ENCODE measurements around the gene SSBP4. TPM values are rescaled to one million over a fixed set of nuclear protein-coding genes. Genes with fewer than 3 reads are reported as not detected.

Gene SSBP4
- total and polyA plus RNA-seq, 2 experiments from 2014 or later: 44.4 to 52.0 TPM

DNA sequence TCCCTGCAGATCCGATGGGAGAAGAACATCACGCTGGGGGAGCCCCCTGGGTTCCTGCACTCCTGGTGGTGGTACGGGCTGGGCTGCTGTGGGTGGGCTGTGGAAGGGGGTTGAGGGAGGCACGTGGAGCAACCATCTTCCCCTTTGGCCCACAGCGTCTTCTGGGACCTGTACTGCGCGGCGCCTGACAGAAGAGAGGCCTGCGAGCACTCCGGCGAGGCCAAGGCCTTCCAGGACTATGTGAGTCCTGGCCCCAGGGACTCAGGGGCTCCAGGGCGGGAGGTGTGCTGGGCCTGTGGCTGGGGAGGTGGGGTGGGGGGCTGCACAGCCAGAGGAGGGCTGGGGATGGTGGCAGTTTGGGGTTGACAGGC is 8.5 kb downstream of the SSBP4 start:
- Mint-ChIP-seq H3K36me3 (ENCODE audit: low read depth) (no peaks in the 10 kb centered on the region), H3K4me1 (peaks cover 30% of the 10 kb centered on the region), H3K27me3 (ENCODE audit: insufficient read depth, low read depth, poor library complexity) (peaks cover 12% of the 10 kb centered on the region), H3K27ac (no peak overlapping the region), H3K4me3 (no peak overlapping the region), H3K9me3 (no peaks in the 10 kb centered on the region)
- Histone ChIP-seq H3K27ac (ENCODE audit: low read depth) (no peak overlapping the region), H3K79me2 (replicated peaks; ENCODE audit: insufficient read depth) (no peaks in the 10 kb centered on the region), H4K20me1 (replicated peaks; ENCODE audit: insufficient read depth) (peaks cover 6% of the 10 kb centered on the region; the same call in 1 of the 2 replicates), H3K4me2 (no peak overlapping the region), H3K4me1 (ENCODE audit: insufficient read depth) (peaks cover 39% of the 10 kb centered on the region; the same call in 1 of the 2 replicates), H3K36me3 (ENCODE audit: insufficient read depth) (no peaks in the 10 kb centered on the region), H2AFZ (no peak overlapping the region), H3K9me2 (ENCODE audit: insufficient read depth) (no peaks in the 10 kb centered on the region), H3K4me3 (no peak overlapping the region), H3F3A (replicated peaks; ENCODE audit: low read depth) (peaks cover 3% of the 10 kb centered on the region; the same call in 1 of the 2 replicates), H3K27me3 (ENCODE audit: insufficient read depth) (no peaks in the 10 kb centered on the region)
- ATAC-seq (no peak), DNase-seq (ENCODE audit: low spot score) (no peak)
- no peak for TF ChIP-seq ZNF331 (CRISPR knock-in tag; IDR thresholded peaks at IDR 0.05; ENCODE audit: low read depth)
- no peak for TF ChIP-seq POLR2AphosphoS5 (IDR thresholded peaks at IDR 0.05; ENCODE audit: low read depth)
- no peak for TF ChIP-seq JUNB (IDR thresholded peaks at IDR 0.05; ENCODE audit: unreplicated experiment)
- TF ChIP-seq STAT1 (IDR thresholded peaks at IDR 0.05; ENCODE audit: unreplicated experiment): no peak
- no peak for TF ChIP-seq EZH2phosphoT487 (IDR thresholded peaks at IDR 0.05; ENCODE audit: unreplicated experiment)
- TF ChIP-seq NANOG (IDR thresholded peaks at IDR 0.05; ENCODE audit: borderline replicate concordance): no peak
- no peak for TF ChIP-seq ZNF114 (CRISPR knock-in tag; IDR thresholded peaks at IDR 0.05)
- TF ChIP-seq EZH2 (IDR thresholded peaks at IDR 0.05; ENCODE audit: low read depth, unreplicated experiment): no peak
- TF ChIP-seq, protein P1, sequence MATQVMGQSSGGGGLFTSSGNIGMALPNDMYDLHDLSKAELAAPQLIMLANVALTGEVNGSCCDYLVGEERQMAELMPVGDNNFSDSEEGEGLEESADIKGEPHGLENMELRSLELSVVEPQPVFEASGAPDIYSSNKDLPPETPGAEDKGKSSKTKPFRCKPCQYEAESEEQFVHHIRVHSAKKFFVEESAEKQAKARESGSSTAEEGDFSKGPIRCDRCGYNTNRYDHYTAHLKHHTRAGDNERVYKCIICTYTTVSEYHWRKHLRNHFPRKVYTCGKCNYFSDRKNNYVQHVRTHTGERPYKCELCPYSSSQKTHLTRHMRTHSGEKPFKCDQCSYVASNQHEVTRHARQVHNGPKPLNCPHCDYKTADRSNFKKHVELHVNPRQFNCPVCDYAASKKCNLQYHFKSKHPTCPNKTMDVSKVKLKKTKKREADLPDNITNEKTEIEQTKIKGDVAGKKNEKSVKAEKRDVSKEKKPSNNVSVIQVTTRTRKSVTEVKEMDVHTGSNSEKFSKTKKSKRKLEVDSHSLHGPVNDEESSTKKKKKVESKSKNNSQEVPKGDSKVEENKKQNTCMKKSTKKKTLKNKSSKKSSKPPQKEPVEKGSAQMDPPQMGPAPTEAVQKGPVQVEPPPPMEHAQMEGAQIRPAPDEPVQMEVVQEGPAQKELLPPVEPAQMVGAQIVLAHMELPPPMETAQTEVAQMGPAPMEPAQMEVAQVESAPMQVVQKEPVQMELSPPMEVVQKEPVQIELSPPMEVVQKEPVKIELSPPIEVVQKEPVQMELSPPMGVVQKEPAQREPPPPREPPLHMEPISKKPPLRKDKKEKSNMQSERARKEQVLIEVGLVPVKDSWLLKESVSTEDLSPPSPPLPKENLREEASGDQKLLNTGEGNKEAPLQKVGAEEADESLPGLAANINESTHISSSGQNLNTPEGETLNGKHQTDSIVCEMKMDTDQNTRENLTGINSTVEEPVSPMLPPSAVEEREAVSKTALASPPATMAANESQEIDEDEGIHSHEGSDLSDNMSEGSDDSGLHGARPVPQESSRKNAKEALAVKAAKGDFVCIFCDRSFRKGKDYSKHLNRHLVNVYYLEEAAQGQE (IDR thresholded peaks at IDR 0.05; ENCODE audit: unreplicated experiment): no peak
- no peak for TF ChIP-seq ETS1 (IDR thresholded peaks at IDR 0.05)
- no peak for TF ChIP-seq CREB1 (CRISPR knock-in tag; IDR thresholded peaks at IDR 0.05; ENCODE audit: low read depth)
- no peak for TF ChIP-seq CTCF (conservative IDR thresholded peaks at IDR 0.05; ENCODE audit: low read depth in 2 of 2)
- TF ChIP-seq, protein P2, sequence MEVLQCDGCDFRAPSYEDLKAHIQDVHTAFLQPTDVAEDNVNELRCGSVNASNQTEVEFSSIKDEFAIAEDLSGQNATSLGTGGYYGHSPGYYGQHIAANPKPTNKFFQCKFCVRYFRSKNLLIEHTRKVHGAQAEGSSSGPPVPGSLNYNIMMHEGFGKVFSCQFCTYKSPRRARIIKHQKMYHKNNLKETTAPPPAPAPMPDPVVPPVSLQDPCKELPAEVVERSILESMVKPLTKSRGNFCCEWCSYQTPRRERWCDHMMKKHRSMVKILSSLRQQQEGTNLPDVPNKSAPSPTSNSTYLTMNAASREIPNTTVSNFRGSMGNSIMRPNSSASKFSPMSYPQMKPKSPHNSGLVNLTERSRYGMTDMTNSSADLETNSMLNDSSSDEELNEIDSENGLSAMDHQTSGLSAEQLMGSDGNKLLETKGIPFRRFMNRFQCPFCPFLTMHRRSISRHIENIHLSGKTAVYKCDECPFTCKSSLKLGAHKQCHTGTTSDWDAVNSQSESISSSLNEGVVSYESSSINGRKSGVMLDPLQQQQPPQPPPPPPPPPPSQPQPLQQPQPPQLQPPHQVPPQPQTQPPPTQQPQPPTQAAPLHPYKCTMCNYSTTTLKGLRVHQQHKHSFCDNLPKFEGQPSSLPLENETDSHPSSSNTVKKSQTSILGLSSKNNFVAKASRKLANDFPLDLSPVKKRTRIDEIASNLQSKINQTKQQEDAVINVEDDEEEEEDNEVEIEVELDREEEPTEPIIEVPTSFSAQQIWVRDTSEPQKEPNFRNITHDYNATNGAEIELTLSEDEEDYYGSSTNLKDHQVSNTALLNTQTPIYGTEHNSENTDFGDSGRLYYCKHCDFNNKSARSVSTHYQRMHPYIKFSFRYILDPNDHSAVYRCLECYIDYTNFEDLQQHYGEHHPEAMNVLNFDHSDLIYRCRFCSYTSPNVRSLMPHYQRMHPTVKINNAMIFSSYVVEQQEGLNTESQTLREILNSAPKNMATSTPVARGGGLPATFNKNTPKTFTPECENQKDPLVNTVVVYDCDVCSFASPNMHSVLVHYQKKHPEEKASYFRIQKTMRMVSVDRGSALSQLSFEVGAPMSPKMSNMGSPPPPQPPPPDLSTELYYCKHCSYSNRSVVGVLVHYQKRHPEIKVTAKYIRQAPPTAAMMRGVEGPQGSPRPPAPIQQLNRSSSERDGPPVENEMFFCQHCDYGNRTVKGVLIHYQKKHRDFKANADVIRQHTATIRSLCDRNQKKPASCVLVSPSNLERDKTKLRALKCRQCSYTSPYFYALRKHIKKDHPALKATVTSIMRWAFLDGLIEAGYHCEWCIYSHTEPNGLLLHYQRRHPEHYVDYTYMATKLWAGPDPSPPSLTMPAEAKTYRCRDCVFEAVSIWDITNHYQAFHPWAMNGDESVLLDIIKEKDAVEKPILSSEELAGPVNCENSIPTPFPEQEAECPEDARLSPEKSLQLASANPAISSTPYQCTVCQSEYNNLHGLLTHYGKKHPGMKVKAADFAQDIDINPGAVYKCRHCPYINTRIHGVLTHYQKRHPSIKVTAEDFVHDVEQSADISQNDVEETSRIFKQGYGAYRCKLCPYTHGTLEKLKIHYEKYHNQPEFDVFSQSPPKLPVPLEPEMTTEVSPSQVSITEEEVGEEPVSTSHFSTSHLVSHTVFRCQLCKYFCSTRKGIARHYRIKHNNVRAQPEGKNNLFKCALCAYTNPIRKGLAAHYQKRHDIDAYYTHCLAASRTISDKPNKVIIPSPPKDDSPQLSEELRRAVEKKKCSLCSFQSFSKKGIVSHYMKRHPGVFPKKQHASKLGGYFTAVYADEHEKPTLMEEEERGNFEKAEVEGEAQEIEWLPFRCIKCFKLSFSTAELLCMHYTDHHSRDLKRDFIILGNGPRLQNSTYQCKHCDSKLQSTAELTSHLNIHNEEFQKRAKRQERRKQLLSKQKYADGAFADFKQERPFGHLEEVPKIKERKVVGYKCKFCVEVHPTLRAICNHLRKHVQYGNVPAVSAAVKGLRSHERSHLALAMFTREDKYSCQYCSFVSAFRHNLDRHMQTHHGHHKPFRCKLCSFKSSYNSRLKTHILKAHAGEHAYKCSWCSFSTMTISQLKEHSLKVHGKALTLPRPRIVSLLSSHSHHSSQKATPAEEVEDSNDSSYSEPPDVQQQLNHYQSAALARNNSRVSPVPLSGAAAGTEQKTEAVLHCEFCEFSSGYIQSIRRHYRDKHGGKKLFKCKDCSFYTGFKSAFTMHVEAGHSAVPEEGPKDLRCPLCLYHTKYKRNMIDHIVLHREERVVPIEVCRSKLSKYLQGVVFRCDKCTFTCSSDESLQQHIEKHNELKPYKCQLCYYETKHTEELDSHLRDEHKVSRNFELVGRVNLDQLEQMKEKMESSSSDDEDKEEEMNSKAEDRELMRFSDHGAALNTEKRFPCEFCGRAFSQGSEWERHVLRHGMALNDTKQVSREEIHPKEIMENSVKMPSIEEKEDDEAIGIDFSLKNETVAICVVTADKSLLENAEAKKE (CRISPR knock-in tag; IDR thresholded peaks at IDR 0.05): no peak
